NCI-H128 (cell line): ENCODE measurements around the gene CCNQ.
A peak's percentile ranks its signal among the peaks of the same experiment; 100 is the strongest.

Source experiments
- DNase-seq: peaks from one replicate; lab custom pipeline; 2025; ENCODE audit not compliant: unreplicated experiment; lab: John Stamatoyannopoulos, UW

Gene CCNQ

GRCh38 chrX:153598541-153599191, at the start of gene CCNQ:
Gene CCNQ, minus strand, starts transcription at chrX:153599139. Its CDS starts 66 bp downstream, at chrX:153599073.
- peak; percentile 1 for DNase-seq

GRCh38 chrX:153647461-153648357, 48.8 kb upstream of the CCNQ start:
- DNase-seq = no peak

GRCh38 chrX:153646620-153647373, 47.9 kb upstream of the CCNQ start, which contains the start of gene DUSP9:
Gene DUSP9, plus strand, starts transcription at chrX:153647203. Its CDS starts 751 bp downstream, at chrX:153647954.
- no peak for DNase-seq

GRCh38 chrX:153645921-153646488, 47.1 kb upstream of the CCNQ start:
- DNase-seq = no peak

GRCh38 chrX:153645151-153645550, 46.2 kb upstream of the CCNQ start:
- no peak for DNase-seq

GRCh38 chrX:153644356-153645125, 45.6 kb upstream of the CCNQ start:
- DNase-seq = no peak

GRCh38 chrX:153643431-153644351, 44.8 kb upstream of the CCNQ start:
- no peak for DNase-seq

- DNase-seq = no peak
These were observed 43.9 kb upstream of the CCNQ start for GRCh38 chrX:153642655-153643430.

- no peak for DNase-seq
These were observed 43.2 kb upstream of the CCNQ start for GRCh38 chrX:153642051-153642654.

- no peak for DNase-seq
These were observed 42.7 kb upstream of the CCNQ start for GRCh38 chrX:153641627-153642026.

- DNase-seq = no peak
These were observed 42.0 kb upstream of the CCNQ start for GRCh38 chrX:153640736-153641575.

GRCh38 chrX:153640045-153640686, 41.2 kb upstream of the CCNQ start:
- no peak for DNase-seq

GRCh38 chrX:153639177-153640044, 40.5 kb upstream of the CCNQ start:
- no peak for DNase-seq

- no peak for DNase-seq
These were observed 39.7 kb upstream of the CCNQ start for GRCh38 chrX:153638436-153639176.

- no peak for DNase-seq
These were observed 39.1 kb upstream of the CCNQ start for GRCh38 chrX:153638041-153638371.
